B cell (primary cell): ENCODE data around the gene MAMLD1. TPM values are rescaled to one million over a fixed set of nuclear protein-coding genes. Genes with fewer than 3 reads are reported as not detected.

Experiments
- ATAC-seq: fragments of 200-7000 bp; cut with Tn5 transposase; one replicate; pipeline ENCODE4 v1.10.0; 2021; ENCODE audit warnings: low read depth, mild to moderate bottlenecking, moderate number of reproducible peaks, moderate library complexity
- CTCF ChIA-PET: fragments of 350-600 bp; sonication (Branson Sonifier 250); formaldehyde crosslinking; loops from one replicate; lab custom pipeline; 2021; ENCODE audit warnings: antibody characterized with exemption, inconsistent platforms; lab: Charles Lee
- POLR2A ChIA-PET: fragments of 350-600 bp; sonication (Branson Sonifier 250); formaldehyde crosslinking; loops from one replicate; lab custom pipeline; 2021; ENCODE audit warnings: antibody characterized with exemption; lab: Charles Lee
- DNase-seq: peaks from one replicate; pipeline ENCODE4 v3.0.0; 2013
- H2AFZ ChIP-seq: 2 replicates; pipeline ENCODE4 v1.6.1; 2012; ENCODE audit warnings: mild to moderate bottlenecking, low read depth, low read length; ENCODE audit not compliant: insufficient read depth, poor library complexity, severe bottlenecking
- H3K27ac ChIP-seq, 2 donors: 1 replicate in 1 of 2; 2 replicates in 1 of 2; pipeline ENCODE4 v1.5.1; 2012 to 2013; ENCODE audit warnings: low read length in 2 of 2, mild to moderate bottlenecking in 2 of 2, moderate library complexity in 1 of 2
- H3K27me3 ChIP-seq, 4 experiments: fragments of 200-600 bp in 1 of 4; sonication (generic) in 1 of 4; replicated peaks in 1 of 4; 1 replicate in 2 of 4; 2 replicates in 2 of 4; pipeline versions ENCODE4 v1.6.1 to v1.7.0; 2013 to 2016; ENCODE audit warnings: low read length in 3 of 4, mild to moderate bottlenecking in 2 of 4, mixed read lengths in 1 of 4, moderate library complexity in 1 of 4; ENCODE audit not compliant: insufficient read depth in 4 of 4, control insufficient read depth in 3 of 4; ENCODE audit errors: control extremely low read depth in 1 of 4
- H3K36me3 ChIP-seq, 2 experiments: replicated peaks in 1 of 2; 1 replicate in 1 of 2; 2 replicates in 1 of 2; pipeline versions ENCODE4 v1.6.1 to v1.7.1; 2013; ENCODE audit warnings: low read length in 1 of 2; ENCODE audit not compliant: insufficient read depth in 2 of 2, control insufficient read depth in 1 of 2; ENCODE audit errors: control extremely low read depth in 1 of 2, extremely low read depth in 1 of 2
- H3K4me1 ChIP-seq, 2 donors: fragments of 200-600 bp in 1 of 2; sonication (generic) in 1 of 2; 1 replicate in 1 of 2; 2 replicates in 1 of 2; pipeline versions ENCODE4 v1.5.1 to v1.6.1; 2013 to 2017; ENCODE audit warnings: low read length in 2 of 2; ENCODE audit not compliant: control insufficient read depth in 2 of 2, insufficient read depth in 2 of 2
- H3K4me2 ChIP-seq: replicated peaks from 2 replicates; pipeline ENCODE3; 2012; ENCODE audit warnings: mild to moderate bottlenecking, low read depth, low read length; ENCODE audit not compliant: poor library complexity, severe bottlenecking
- H3K4me3 ChIP-seq, 5 experiments: fragments of 200-600 bp in 1 of 5; sonication (generic) in 1 of 5; 1 replicate in 3 of 5; 2 replicates in 2 of 5; pipeline versions ENCODE4 v1.5.1 to v1.7.0; 2011 to 2016; ENCODE audit warnings: low read length in 4 of 5, mild to moderate bottlenecking in 4 of 5, low read depth in 2 of 5, control low read depth in 1 of 5, moderate library complexity in 1 of 5; ENCODE audit not compliant: insufficient read depth in 1 of 5; ENCODE audit errors: control extremely low read depth in 1 of 5, extremely low read depth in 1 of 5
- H3K79me2 ChIP-seq: fragments of 200-600 bp; sonication (generic); one replicate; pipeline ENCODE4 v1.6.0; 2016; ENCODE audit warnings: low read length; ENCODE audit not compliant: control insufficient read depth, insufficient read depth
- H3K9ac ChIP-seq: fragments of 200-600 bp; sonication (generic); 2 replicates; pipeline ENCODE4 v1.6.1; 2017; ENCODE audit warnings: mild to moderate bottlenecking, low read length, moderate library complexity
- H3K9me3 ChIP-seq, 3 donors: one replicate each; pipeline versions ENCODE4 v1.6.1 to v1.7.1; 2013; ENCODE audit warnings: low read length in 2 of 3; ENCODE audit not compliant: control insufficient read depth in 2 of 3, insufficient read depth in 1 of 3; ENCODE audit errors: control extremely low read depth in 1 of 3
- H4K20me1 ChIP-seq: 2 replicates; pipeline ENCODE4 v1.6.0; 2012; ENCODE audit warnings: mild to moderate bottlenecking, low read length; ENCODE audit not compliant: insufficient read depth, control insufficient read depth, poor library complexity, severe bottlenecking
- H3K27ac Mint-ChIP-seq: one replicate; pipeline ENCODE4 v1.8.0; 2021; ENCODE audit warnings: mixed read lengths
- H3K27me3 Mint-ChIP-seq: one replicate; pipeline ENCODE4 v1.8.0; 2021; ENCODE audit warnings: mixed read lengths
- H3K4me1 Mint-ChIP-seq: one replicate; pipeline ENCODE4 v1.8.0; 2021; ENCODE audit warnings: mixed read lengths
- H3K4me3 Mint-ChIP-seq: one replicate; pipeline ENCODE4 v1.8.0; 2021; ENCODE audit warnings: mixed read lengths
- H3K9me3 Mint-ChIP-seq: one replicate; pipeline ENCODE4 v1.8.0; 2022; ENCODE audit warnings: mixed read lengths; ENCODE audit not compliant: insufficient read depth
- EZH2 ChIP-seq: IDR thresholded peaks from 2 replicates; pipeline ENCODE4 v1.6.1; 2012; ENCODE audit warnings: borderline replicate concordance, low read depth, mild to moderate bottlenecking, moderate library complexity, low read length; ENCODE audit not compliant: insufficient read depth, poor library complexity, severe bottlenecking
- WGBS: methylation state at CpG from one replicate; pipeline ENCODE4 v1.1.5; 2013; ENCODE audit warnings: missing lambda C conversion rate; ENCODE audit not compliant: insufficient coverage; 5-methylcytosine and 5-hydroxymethylcytosine counted together
- intact Hi-C: fragments of 100-400 bp; cut with micrococcal nuclease; formaldehyde crosslinking; loops from one replicate; pipeline ENCODE4 v1.10.0; 2022
- polyA plus RNA-seq: library from polyadenylated mRNA; depleted of rRNA; stranded (reverse); fragments of >200 nt; gene quantifications from 2 replicates; pipeline ENCODE4 v1.2.3, GENCODE V29; 2012
- total RNA-seq, 2 donors: library from RNA; stranded (reverse); fragments of 120-200 nt in 1 of 2; gene quantifications; 1 replicate in 1 of 2; 2 replicates in 1 of 2; pipeline versions ENCODE4 v1.2.3 to v1.2.4, GENCODE V29; 2013 to 2022
- TF ChIP-seq, protein P1 (sequence below): fragments of 200-600 bp; IDR thresholded peaks from one replicate; pipeline ENCODE4 v1.8.0; 2022; ENCODE audit warnings: antibody characterized with exemption, mild to moderate bottlenecking

MAMLD1 gene
- total and polyA plus RNA-seq, 2 donors (not counting 1 experiment from before 2014, with no cell fraction given), result 1.4 to 1.9 TPM

- Histone ChIP-seq H3K36me3 (no peaks in the 10 kb centered on the region), H3K27me3 (no peaks in the 10 kb centered on the region), H3K27ac (no peak overlapping the region), H4K20me1 (no peaks in the 10 kb centered on the region), H2AFZ (no peak overlapping the region), H3K4me1 (no peaks in the 10 kb centered on the region), H3K9me3 (no peaks in the 10 kb centered on the region), H3K9ac (no peak overlapping the region), H3K79me2 (no peaks in the 10 kb centered on the region), H3K4me3 (no peak overlapping the region), H3K4me2 (no peak overlapping the region)
- Mint-ChIP-seq H3K4me1 (no peaks in the 10 kb centered on the region), H3K9me3 (no peaks in the 10 kb centered on the region), H3K27me3 (no peaks in the 10 kb centered on the region), H3K27ac (no peak overlapping the region), H3K4me3 (no peak overlapping the region)
- POLR2A ChIA-PET, result no interaction called here
- 96% methylated on average over 5 of the region's 7 CpGs for WGBS
- CTCF ChIA-PET, result no interaction called here
- ATAC-seq, result no peak
- intact Hi-C loops, result no loop called here
- TF ChIP-seq EZH2, result no peak
- TF ChIP-seq, protein P1, sequence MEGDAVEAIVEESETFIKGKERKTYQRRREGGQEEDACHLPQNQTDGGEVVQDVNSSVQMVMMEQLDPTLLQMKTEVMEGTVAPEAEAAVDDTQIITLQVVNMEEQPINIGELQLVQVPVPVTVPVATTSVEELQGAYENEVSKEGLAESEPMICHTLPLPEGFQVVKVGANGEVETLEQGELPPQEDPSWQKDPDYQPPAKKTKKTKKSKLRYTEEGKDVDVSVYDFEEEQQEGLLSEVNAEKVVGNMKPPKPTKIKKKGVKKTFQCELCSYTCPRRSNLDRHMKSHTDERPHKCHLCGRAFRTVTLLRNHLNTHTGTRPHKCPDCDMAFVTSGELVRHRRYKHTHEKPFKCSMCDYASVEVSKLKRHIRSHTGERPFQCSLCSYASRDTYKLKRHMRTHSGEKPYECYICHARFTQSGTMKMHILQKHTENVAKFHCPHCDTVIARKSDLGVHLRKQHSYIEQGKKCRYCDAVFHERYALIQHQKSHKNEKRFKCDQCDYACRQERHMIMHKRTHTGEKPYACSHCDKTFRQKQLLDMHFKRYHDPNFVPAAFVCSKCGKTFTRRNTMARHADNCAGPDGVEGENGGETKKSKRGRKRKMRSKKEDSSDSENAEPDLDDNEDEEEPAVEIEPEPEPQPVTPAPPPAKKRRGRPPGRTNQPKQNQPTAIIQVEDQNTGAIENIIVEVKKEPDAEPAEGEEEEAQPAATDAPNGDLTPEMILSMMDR, result no peak
- no peak for DNase-seq
Observed at GRCh38 chrX:150526692-150527091, 163.6 kb downstream of the MAMLD1 start.

DNA sequence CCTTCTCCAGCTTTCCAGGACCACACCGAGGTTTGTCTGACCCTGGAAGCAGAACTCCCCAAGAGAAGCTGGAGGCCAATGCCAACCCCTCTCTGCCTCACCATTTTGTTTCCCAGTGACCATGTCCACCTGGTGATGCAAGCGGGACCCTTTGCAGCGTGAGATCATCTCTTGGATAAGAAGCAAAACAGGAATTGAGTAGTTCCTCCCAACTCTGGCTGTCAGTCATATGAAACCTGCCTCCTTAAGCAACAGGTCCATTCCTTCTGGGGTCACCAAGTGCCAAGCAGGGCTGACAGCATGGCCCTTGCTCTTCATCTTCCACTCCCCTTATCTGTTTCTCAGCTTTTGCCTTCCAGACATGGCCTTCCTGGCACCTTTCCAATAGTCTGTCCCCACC is 164.0 kb downstream of the MAMLD1 start:
- H3K79me2 ChIP-seq, result no peaks in the 10 kb centered on the region
- H4K20me1 ChIP-seq, result no peaks in the 10 kb centered on the region
- ATAC-seq, result no peak
- TF ChIP-seq, protein P1, result no peak
- no peak for TF ChIP-seq EZH2
- H3K9me3 ChIP-seq, result no peaks in the 10 kb centered on the region
- no peak for DNase-seq
- 86% methylated on average over 2 of the region's 3 CpGs for WGBS
- H3K9ac ChIP-seq, result no peak overlapping the region
- H3K4me2 ChIP-seq, result no peak overlapping the region
- Mint-ChIP-seq H3K27ac (no peak overlapping the region), H3K4me3 (no peak overlapping the region), H3K4me1 (no peaks in the 10 kb centered on the region), H3K27me3 (no peaks in the 10 kb centered on the region), H3K9me3 (no peaks in the 10 kb centered on the region)
- intact Hi-C loops, result no loop called here
- POLR2A ChIA-PET, result no interaction called here
- H3K27me3 ChIP-seq, result no peaks in the 10 kb centered on the region
- no peaks in the 10 kb centered on the region for H3K4me1 ChIP-seq
- H2AFZ ChIP-seq, result no peak overlapping the region
- CTCF ChIA-PET, result no interaction called here
- no peaks in the 10 kb centered on the region for H3K36me3 ChIP-seq
- no peak overlapping the region for H3K4me3 ChIP-seq
- no peak overlapping the region for H3K27ac ChIP-seq
